Right ventricle myocardium superior (tissue), 1 donor: ENCODE measurements around the gene DMD. TPM values are rescaled to one million over a fixed set of nuclear protein-coding genes. Genes with fewer than 3 reads are reported as not detected.
A peak's percentile ranks its signal among the peaks of the same experiment; 100 is the strongest.

ENCODE experiments used
- ATAC-seq: fragments of 200-7000 bp; cut with Tn5 transposase; one replicate; pipeline ENCODE4 v1.9.1; 2020; ENCODE audit warnings: mild to moderate bottlenecking; ENCODE audit not compliant: poor library complexity
- DNase-seq: peaks from one replicate; pipeline ENCODE4 v3.0.0-alpha.2; 2020
- intact Hi-C: fragments of 100-400 bp; cut with DNase I; formaldehyde crosslinking; loops from one replicate; pipeline ENCODE4 v1.11.2; 2022
- total RNA-seq: library from RNA; stranded (reverse); fragmentation: NEBNext Ultra II Directional; extraction: Animal tissue kit (Norgen Biotek cat#: 25700); gene quantifications from one replicate; pipeline ENCODE4 v1.2.1, GENCODE V29; 2021
- donor health status: DM: no; HTN: yes; CAD: no; lungs with severe emphysema.

The DMD gene
- total RNA-seq, 1 donor from 2014 or later, result 135 TPM

GRCh38 chrX:31136144-31136611, 2075.2 kb downstream of the DMD start:
- intact Hi-C loops, result no loop called here
- ATAC-seq (no peak), DNase-seq (no peak)

- DNase-seq (no peak), ATAC-seq (no peak)
- intact Hi-C loops, result no loop called here
Observed at GRCh38 chrX:31132821-31133241, 2078.5 kb downstream of the DMD start.

GRCh38 chrX:31130457-31131220, 2080.7 kb downstream of the DMD start:
- ATAC-seq, result peak; percentile 38
- DNase-seq, result no peak
- intact Hi-C loops, result no loop called here

- no peak for DNase-seq
- intact Hi-C loops, result no loop called here
- ATAC-seq, result no peak
Observed at GRCh38 chrX:31128855-31129254, 2082.5 kb downstream of the DMD start.

- ATAC-seq (no peak), DNase-seq (no peak)
- intact Hi-C loops, result no loop called here
Observed at GRCh38 chrX:31127716-31128115, 2083.6 kb downstream of the DMD start.

- intact Hi-C loops, result no loop called here
- DNase-seq (no peak), ATAC-seq (peak; percentile 13)
Observed at GRCh38 chrX:31126205-31126604, 2085.1 kb downstream of the DMD start.

GRCh38 chrX:31124536-31124935, 2086.8 kb downstream of the DMD start:
- no peak for DNase-seq
- peak; percentile 57 for ATAC-seq
- intact Hi-C loops, result no loop called here

- no peak for DNase-seq
- intact Hi-C loops, result no loop called here
- ATAC-seq, result peak; percentile 70
Observed at GRCh38 chrX:31123335-31123734, 2088.0 kb downstream of the DMD start.

GRCh38 chrX:31117266-31117665, 2094.1 kb downstream of the DMD start:
- intact Hi-C loops, result no loop called here
- DNase-seq (no peak), ATAC-seq (no peak)

GRCh38 chrX:31115398-31115797, 2096.0 kb downstream of the DMD start:
- ATAC-seq (no peak), DNase-seq (no peak)
- intact Hi-C loops, result no loop called here

GRCh38 chrX:31114858-31115257, 2096.5 kb downstream of the DMD start:
- intact Hi-C loops, result no loop called here
- ATAC-seq, result no peak
- DNase-seq, result no peak

GRCh38 chrX:31112226-31112999, 2098.9 kb downstream of the DMD start:
- ATAC-seq (no peak), DNase-seq (no peak)
- intact Hi-C loops, result no loop called here

GRCh38 chrX:31110657-31111056, 2100.7 kb downstream of the DMD start:
- intact Hi-C loops, result no loop called here
- DNase-seq (no peak), ATAC-seq (no peak)

- DNase-seq (no peak), ATAC-seq (no peak)
- intact Hi-C loops, result no loop called here
Observed at GRCh38 chrX:31099536-31100090, 2111.7 kb downstream of the DMD start.

GRCh38 chrX:31098079-31098478, 2113.3 kb downstream of the DMD start:
- no peak for DNase-seq
- ATAC-seq, result no peak
- intact Hi-C loops, result no loop called here

GRCh38 chrX:31093639-31093975, 2117.7 kb downstream of the DMD start:
- no peak for DNase-seq
- intact Hi-C loops, result no loop called here
- ATAC-seq, result no peak

GRCh38 chrX:31092970-31093638, 2118.2 kb downstream of the DMD start:
- DNase-seq (no peak), ATAC-seq (no peak)
- intact Hi-C loops, result no loop called here

GRCh38 chrX:31092476-31092875, 2118.9 kb downstream of the DMD start:
- DNase-seq (no peak), ATAC-seq (no peak)
- intact Hi-C loops, result no loop called here

GRCh38 chrX:31091819-31092218, 2119.5 kb downstream of the DMD start:
- no peak for ATAC-seq
- intact Hi-C loops, result no loop called here
- no peak for DNase-seq
